PFSK-1 (cell line): Measurements from ENCODE around the gene ELMOD3.

Experiments
- FOXP2 ChIP-seq: optimal IDR thresholded peaks from 2 replicates; pipeline ENCODE3; 2011; ENCODE audit warnings: borderline replicate concordance, control low read depth, inconsistent platforms; ENCODE audit not compliant: insufficient read depth; ENCODE audit errors: extremely low read length, extremely low read depth
- POLR2AphosphoS5 ChIP-seq: IDR thresholded peaks from 2 replicates; pipeline ENCODE4 v1.6.1; 2012; ENCODE audit warnings: low read depth, mild to moderate bottlenecking, control low read depth, low read length, moderate library complexity
- SIN3A ChIP-seq: IDR thresholded peaks from 2 replicates; pipeline ENCODE4 v1.6.1; 2012; ENCODE audit warnings: mild to moderate bottlenecking, low read length, moderate library complexity, borderline replicate concordance; ENCODE audit not compliant: insufficient read depth
- TAF1 ChIP-seq: IDR thresholded peaks from 2 replicates; pipeline ENCODE4 v1.6.1; 2012; ENCODE audit warnings: low read length, control low read depth, borderline replicate concordance; ENCODE audit not compliant: insufficient read depth
- TF ChIP-seq, protein P1 (sequence below), 2 experiments: IDR thresholded peaks; 2 replicates each; pipeline versions ENCODE4 v1.6.1 to v1.8.0; 2011 to 2012; ENCODE audit warnings: low read depth in 2 of 2, low read length in 2 of 2, control low read depth in 1 of 2, inconsistent platforms in 1 of 2, mild to moderate bottlenecking in 1 of 2, moderate library complexity in 1 of 2; ENCODE audit not compliant: insufficient read depth in 1 of 2

ELMOD3 gene

DNA sequence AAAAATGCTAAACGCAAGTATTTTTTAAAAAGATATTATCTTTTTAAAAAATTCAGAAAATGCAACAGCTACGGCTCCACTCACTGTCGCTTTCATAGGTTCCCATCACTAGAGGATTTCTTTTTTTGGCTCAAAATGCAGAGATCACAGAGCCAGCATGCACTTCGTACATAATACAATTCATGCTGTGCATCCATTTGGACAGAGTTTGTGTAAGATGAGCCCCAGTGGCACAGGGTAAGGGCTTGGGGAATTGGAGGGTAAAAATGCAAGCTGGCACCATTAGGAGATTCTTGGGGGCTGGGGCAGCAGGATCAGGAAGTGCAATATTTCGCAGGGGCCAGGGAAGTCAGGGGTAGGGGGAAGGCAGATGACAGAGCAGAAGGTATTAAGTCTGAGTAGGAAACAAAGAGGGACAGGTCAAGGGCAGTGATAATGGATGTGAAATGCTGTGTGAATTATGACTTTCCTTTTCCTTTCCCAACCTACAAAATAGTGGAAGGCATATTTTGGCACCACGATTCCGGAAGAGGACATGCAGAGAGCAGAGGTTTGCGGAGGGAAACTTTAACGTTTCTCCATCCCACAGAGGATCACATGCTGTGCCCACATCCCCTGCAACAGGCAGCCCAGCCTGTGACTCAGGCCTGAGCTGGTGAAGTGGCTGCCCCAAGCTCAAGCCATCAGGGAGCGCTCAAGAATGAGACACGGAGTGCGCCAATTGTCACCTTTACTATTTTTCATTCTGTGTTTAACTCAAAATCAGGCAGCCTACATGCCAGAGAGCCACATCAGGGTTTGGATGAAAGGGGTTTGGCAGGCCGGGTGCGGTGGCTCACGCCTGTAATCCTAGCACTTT, 50.9 kb downstream of the ELMOD3 start:
- TF ChIP-seq FOXP2, result no peak
- TF ChIP-seq SIN3A, result no peak
- TF ChIP-seq, protein P1, sequence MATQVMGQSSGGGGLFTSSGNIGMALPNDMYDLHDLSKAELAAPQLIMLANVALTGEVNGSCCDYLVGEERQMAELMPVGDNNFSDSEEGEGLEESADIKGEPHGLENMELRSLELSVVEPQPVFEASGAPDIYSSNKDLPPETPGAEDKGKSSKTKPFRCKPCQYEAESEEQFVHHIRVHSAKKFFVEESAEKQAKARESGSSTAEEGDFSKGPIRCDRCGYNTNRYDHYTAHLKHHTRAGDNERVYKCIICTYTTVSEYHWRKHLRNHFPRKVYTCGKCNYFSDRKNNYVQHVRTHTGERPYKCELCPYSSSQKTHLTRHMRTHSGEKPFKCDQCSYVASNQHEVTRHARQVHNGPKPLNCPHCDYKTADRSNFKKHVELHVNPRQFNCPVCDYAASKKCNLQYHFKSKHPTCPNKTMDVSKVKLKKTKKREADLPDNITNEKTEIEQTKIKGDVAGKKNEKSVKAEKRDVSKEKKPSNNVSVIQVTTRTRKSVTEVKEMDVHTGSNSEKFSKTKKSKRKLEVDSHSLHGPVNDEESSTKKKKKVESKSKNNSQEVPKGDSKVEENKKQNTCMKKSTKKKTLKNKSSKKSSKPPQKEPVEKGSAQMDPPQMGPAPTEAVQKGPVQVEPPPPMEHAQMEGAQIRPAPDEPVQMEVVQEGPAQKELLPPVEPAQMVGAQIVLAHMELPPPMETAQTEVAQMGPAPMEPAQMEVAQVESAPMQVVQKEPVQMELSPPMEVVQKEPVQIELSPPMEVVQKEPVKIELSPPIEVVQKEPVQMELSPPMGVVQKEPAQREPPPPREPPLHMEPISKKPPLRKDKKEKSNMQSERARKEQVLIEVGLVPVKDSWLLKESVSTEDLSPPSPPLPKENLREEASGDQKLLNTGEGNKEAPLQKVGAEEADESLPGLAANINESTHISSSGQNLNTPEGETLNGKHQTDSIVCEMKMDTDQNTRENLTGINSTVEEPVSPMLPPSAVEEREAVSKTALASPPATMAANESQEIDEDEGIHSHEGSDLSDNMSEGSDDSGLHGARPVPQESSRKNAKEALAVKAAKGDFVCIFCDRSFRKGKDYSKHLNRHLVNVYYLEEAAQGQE (IDR thresholded peaks at IDR 0.05; ENCODE audit: insufficient read depth in 1 of 2, low read depth in 2 of 2, low read length in 2 of 2), result no peak
- TF ChIP-seq TAF1, result no peak
- TF ChIP-seq POLR2AphosphoS5, result no peak

DNA sequence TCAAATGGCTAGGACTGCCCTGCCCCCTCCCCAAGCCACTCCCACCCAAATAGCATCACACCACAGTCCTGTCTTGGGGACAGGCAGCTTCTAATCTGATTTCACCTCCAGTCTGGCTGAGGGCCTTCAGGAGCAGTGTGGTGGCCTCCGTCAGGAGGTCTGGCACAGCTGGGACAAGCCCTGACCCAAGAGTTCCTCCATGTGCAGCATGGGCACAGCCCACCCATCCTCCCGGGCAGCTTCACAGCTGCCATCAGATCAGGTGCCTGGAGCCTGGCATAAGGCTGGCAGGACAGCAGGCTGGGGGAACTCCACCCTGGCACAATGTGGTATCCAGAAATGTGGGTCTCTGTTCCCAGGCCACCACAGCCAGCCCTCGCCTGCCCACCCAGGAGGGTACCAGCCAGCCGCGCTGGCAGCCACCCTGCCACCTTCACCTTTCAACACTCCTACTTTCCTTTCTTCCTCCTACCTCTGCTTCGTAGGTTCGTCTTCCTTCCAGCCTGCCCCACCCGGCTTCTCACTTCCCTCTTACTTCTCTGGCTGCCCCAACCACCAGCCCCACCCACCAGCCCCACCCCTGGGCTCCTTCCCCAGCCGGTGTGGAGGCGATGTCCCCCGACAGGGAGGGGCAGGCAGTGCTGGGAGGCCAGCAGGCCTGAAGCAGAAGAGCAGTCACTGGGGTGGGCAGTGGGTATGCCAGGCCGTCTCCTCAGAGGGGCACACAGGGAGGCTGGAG, 55.4 kb downstream of the ELMOD3 start, which contains the start of gene CAPG:
TSS of gene CAPG (minus strand) at position 522 of the 739 bp plus-strand sequence. CDS start 8,221 bp downstream, outside the sequence.
- no peak for TF ChIP-seq POLR2AphosphoS5
- no peak for TF ChIP-seq TAF1
- no peak for TF ChIP-seq SIN3A
- no peak for TF ChIP-seq FOXP2
- TF ChIP-seq, protein P1 (IDR thresholded peaks at IDR 0.05; ENCODE audit: insufficient read depth in 1 of 2, low read depth in 2 of 2, low read length in 2 of 2), result no peak

DNA sequence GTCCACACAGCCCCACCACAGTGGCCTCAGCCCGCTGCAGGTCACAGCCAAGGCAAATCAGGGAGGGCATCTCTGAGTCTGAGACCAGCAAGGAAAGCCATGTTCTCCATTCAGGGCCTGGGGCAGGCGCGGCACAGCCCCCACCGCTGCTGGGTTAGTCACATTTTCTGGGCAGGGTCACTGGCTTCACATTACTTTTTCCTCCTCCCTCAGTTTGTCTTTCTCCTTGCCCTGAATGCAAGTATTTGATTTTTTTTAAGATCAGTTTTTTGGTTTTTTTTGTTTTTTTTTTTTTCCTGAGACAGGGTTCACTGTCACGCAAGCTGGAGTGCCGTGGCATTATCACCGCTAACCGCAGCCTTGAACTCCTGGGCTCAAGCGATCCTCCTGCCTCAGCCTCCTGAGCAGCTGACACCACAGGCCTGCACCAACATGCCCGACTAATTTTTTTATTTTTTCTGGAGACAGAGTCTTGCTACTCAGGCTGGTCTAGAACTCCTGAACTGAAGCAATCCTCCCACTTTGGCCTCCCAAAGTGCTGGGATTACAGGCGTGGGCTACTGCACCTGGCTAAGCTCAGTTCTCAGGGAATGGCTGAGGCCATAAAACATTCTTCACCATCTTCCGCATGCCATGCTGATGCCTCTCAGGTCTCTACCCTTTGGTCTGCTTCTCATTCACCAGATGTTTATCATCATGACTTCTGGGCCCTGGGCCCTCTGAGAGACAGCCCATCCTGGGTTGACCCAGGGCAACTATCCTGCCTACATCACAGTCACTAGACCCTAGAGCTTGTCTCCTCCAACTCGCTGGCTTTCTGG, 56.2 kb downstream of the ELMOD3 start:
- TF ChIP-seq SIN3A (no peak), POLR2AphosphoS5 (no peak), FOXP2 (no peak), TAF1 (no peak)
- TF ChIP-seq, protein P1 (IDR thresholded peaks at IDR 0.05; ENCODE audit: insufficient read depth in 1 of 2, low read depth in 2 of 2, low read length in 2 of 2), result no peak

DNA sequence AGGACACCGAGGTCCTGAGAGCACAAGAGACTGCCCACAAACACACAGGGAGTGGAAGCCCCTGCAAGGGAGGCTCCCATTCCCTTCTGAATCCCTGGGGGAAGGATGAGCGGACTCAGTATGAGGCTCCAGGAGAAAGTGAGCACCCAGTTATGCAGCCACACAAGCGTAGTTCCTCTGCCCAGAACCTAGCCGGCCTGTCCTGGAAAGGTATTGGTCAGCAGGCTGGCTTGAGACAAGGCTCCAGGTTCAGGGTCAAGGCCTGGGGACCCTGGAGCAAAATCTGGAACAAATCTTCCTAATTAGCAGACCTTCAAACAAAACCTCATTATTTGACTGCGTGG, 56.8 kb downstream of the ELMOD3 start:
- TF ChIP-seq FOXP2 (no peak), TAF1 (no peak), POLR2AphosphoS5 (no peak), SIN3A (no peak)
- TF ChIP-seq, protein P1 (IDR thresholded peaks at IDR 0.05; ENCODE audit: insufficient read depth in 1 of 2, low read depth in 2 of 2, low read length in 2 of 2), result no peak
